ENCODE measurements around the gene MIDN. TPM values are rescaled to one million over a fixed set of nuclear protein-coding genes. Genes with fewer than 3 reads are reported as not detected.

Gene MIDN
- total RNA-seq, 4 donors from 2014 or later = 8.0 to 43.1 (median 12.2) TPM

DNA sequence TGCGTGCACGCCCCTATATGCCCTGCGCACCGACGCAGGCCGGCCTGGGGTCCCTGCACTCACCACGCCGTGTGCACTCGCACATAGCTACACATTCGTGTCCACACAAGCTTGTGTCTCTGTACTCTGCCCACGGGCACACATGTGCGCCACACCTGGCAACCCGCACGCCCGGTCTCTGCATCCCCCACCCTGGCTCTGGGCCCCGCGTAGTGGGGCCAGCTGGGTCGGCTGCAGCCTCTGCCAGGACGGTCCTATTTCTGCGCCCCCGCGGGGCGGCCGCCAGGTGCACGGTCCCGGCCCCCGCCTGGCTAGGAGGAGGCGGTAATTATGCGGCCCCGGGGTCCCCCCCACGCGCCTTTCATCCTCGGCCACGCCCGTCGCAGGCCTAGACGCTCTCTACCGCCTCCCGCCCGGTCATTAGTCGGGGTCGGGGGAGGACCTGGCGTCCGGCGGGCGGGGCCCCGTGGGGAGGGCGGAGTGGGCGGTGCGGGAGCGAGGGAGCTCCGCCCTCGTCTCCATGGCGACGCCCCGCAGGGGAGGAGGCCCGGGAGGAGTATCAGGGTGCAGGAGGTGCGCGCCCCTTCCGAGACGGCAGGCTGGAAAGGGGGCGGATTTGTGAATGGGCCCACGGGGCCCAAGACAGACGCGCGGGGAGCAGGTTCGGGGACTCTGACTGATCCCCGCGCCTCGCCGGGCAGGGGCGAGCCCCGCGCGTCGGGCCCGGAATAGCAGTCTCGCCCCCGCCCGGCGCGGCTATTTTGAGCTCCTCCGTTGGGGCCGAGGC is 17.9 kb downstream of the MIDN start:
- TF ChIP-seq, protein P1, sequence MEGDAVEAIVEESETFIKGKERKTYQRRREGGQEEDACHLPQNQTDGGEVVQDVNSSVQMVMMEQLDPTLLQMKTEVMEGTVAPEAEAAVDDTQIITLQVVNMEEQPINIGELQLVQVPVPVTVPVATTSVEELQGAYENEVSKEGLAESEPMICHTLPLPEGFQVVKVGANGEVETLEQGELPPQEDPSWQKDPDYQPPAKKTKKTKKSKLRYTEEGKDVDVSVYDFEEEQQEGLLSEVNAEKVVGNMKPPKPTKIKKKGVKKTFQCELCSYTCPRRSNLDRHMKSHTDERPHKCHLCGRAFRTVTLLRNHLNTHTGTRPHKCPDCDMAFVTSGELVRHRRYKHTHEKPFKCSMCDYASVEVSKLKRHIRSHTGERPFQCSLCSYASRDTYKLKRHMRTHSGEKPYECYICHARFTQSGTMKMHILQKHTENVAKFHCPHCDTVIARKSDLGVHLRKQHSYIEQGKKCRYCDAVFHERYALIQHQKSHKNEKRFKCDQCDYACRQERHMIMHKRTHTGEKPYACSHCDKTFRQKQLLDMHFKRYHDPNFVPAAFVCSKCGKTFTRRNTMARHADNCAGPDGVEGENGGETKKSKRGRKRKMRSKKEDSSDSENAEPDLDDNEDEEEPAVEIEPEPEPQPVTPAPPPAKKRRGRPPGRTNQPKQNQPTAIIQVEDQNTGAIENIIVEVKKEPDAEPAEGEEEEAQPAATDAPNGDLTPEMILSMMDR (IDR thresholded peaks at IDR 0.05; ENCODE audit: low read depth) = no peak

DNA sequence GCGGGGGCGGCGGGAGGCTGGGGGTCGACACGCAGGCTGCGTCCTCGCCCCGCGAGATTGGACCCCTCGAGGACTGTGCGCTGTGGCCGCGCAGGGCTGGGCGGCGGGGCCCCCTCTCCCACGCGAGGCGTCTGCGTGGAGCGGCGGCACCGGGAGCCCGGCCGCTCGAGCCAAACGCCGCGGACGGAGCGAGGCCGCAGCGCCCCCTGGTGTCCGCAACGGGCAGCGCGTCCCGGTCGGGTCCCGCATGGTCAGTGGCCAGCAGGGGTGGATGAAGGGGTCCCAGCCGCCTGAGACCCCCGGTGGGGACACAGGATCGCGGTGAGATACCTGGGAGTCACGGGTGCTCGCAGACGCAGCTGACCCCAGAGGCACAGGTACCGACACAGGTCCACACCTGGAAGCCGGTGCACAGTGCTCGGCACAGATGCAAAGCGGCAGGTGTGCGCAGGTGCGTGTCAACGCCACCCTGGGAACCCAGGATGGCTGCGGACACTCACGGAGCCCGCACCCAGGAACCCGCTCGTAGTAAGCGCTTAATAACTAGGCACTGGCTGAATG is 18.6 kb downstream of the MIDN start:
- TF ChIP-seq, protein P1 (IDR thresholded peaks at IDR 0.05; ENCODE audit: low read depth) = no peak

DNA sequence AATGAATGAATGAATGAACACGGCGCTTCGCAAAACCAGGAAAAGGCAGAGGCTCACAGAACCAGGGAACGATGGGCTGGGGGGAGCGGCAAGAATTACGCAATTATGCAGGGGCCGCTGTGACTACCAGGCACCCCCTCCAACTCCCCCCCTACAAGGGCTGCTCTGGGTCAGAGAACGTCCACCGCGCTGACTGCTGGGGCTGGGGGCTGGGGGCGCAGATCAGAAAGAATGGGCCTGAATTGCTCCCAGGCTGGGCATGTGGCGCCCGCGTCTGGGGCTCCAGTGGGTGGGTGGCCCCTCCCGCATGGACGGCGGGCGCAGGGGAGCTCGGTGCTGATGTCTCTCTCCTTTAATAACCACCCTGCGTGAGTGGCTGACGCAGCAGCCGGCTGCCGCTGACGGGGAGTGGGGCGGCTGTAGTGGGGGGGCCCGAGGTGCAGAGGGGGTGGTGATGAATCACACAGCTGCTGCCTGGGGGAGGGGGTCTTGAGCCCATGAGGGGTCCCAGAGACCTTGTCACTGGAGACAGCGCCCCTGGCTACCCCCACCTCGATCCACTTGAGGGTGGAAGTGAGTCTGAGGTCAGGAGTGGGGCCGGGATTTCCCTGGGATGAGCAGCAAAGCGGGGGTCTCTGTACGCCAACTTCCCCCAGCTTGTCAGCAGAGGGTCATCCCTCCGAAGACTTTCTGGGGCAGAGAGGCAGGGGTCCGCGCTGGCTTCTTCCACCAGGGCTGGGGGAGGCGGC is 19.3 kb downstream of the MIDN start:
- TF ChIP-seq, protein P1 (IDR thresholded peaks at IDR 0.05; ENCODE audit: low read depth) = no peak

DNA sequence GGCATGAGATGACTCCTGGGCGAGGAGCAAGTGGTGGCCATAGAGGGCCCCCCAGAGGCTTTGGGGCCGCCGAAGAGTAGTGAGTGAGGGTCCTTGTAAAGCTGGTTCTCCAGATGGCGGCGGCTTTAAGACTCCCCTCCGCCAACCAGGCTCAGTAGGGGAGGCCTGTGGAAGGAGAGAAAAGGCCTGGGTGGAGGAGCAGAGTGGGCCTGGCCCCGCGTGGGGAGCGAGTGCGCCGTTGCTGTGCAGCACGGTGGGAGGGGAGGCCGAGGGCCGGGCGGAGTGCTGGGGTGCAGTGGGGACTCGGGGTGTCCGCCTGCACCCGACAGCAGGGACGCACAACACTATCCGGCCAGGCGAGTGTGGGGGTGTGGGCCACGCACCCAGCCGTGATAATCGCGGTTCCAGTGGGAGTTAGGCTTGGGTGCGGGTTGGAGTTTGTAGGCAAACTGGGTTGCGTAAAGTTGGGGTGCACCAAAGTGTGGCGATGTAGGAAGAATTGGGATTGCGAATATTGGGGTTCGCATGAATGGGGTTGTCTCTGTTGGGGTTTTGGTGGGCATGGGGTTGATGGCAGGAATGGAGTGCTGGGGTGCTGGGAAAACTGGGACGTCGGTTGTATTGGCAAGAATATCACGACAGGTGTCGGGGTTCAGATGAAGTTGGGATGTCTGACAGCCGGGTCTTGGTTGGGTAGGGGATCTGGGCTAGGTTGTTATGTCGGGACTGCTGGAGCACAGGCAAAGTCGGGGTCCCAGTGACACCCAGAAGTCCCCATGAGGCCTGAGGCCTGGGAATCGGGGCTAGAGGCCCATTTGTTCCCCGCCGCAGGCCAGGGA is 20.1 kb downstream of the MIDN start:
- TF ChIP-seq, protein P1 (IDR thresholded peaks at IDR 0.05; ENCODE audit: low read depth) = no peak

DNA sequence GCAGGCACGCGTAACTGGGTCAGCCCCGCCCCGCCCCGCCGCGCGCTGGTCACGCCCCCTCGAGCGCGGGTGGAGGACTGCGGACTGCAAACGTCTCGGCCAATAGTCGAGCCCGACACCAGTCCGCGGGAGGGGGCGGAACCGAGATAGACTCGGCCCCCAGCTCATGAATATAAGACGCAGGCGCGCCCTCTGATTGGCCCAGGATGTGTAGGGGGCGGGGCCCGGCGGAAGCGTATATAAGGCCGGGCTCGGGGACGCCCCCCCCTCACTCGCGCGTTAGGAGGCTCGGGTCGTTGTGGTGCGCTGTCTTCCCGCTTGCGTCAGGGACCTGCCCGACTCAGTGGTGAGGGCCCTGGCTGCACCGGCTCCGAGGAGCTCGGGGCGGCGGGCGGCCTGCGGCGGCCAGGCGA is 20.7 kb downstream of the MIDN start, which contains the start of gene CIRBP:
TSS of gene CIRBP (plus strand) at position 268 of the 413 bp plus-strand sequence. CDS start 1,602 bp downstream, outside the sequence.
- TF ChIP-seq, protein P1 (IDR thresholded peaks at IDR 0.05; ENCODE audit: low read depth) = no peak

DNA sequence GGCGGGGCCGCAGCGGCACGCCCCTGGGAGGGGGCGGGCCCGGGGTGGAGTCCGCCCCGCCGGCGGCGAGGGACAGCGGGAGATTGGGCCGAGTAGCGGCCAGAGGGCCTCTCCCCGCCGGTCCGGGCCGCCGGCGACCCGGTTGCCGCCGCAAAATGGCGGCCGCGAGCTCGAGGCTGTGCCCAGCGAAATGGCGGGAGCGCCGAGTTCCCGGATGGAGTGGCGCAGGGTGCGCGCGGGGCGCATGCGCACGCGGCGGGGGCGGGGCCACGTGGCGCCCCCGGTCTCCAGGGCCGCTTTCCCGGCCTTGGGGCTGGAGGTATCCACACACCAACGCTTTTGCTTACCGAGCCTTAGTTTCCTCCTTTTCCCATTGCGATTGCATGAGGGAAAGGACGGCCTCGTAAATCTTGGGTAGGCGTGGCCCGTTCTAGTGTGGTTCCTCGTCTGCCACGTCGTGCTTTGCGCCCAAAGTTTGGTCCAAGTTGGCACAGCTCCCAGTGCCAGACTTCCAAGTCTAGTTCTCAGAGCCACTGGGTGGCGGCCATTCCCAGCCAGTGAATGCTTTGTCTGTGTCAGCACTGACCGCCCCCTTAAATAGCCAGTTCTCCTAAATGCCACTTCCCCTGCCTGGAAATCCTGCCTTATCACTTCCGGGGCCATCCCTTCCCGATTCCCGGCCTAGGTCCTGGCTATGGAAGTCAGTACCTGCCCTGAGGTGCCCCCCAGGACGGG is 21.3 kb downstream of the MIDN start:
- TF ChIP-seq, protein P1 (IDR thresholded peaks at IDR 0.05; ENCODE audit: low read depth) = no peak
